Upper lobe of left lung (tissue), 6 donors: ENCODE results near the gene SLC1A5. TPM values are rescaled to one million over a fixed set of nuclear protein-coding genes. Genes with fewer than 3 reads are reported as not detected.

Experiments used
- ATAC-seq, 2 donors: fragments of 200-7000 bp; cut with Tn5 transposase; one replicate each; pipeline ENCODE4 v1.9.1; 2022; ENCODE audit warnings: mild to moderate bottlenecking in 2 of 2, moderate library complexity in 2 of 2; ENCODE audit not compliant: low FRiP score in 2 of 2
- DNase-seq, 2 donors: peaks; one replicate each; pipeline ENCODE4 v3.0.0-alpha.2; 2019 to 2020
- H3K27ac ChIP-seq, 4 donors: fragments of 200-600 bp; sonication (generic); one replicate each; pipeline ENCODE4 v1.5.1; 2016 to 2019
- H3K27me3 ChIP-seq, 4 donors: fragments of 200-600 bp; sonication (generic); one replicate each; pipeline ENCODE4 v1.5.1; 2017 to 2019
- H3K36me3 ChIP-seq, 4 donors: fragments of 200-600 bp; sonication (generic); one replicate each; pipeline ENCODE4 v1.5.1; 2016 to 2019
- H3K4me1 ChIP-seq, 4 donors: fragments of 200-600 bp; sonication (generic); one replicate each; pipeline ENCODE4 v1.5.1; 2018 to 2019
- H3K4me3 ChIP-seq, 4 donors: fragments of 200-600 bp; sonication (generic); one replicate each; pipeline ENCODE4 v1.5.1; 2017 to 2019; ENCODE audit warnings: mild to moderate bottlenecking in 2 of 4, moderate library complexity in 1 of 4
- H3K9me3 ChIP-seq, 4 donors: fragments of 200-600 bp; sonication (generic); one replicate each; pipeline ENCODE4 v1.5.1; 2018 to 2019
- EP300 ChIP-seq, 4 donors: sonication (generic); formaldehyde crosslinking; IDR thresholded peaks; one replicate each; pipeline ENCODE4 v1.5.1; 2017; ENCODE audit warnings: antibody characterized with exemption in 4 of 4, control low read depth in 2 of 4
- POLR2A ChIP-seq, 4 donors: fragments of 450-650 bp; IDR thresholded peaks; one replicate each; pipeline ENCODE4 v1.5.1; 2016 to 2017; ENCODE audit warnings: antibody characterized with exemption in 4 of 4, mild to moderate bottlenecking in 2 of 4
- POLR2AphosphoS5 ChIP-seq, 2 donors: sonication (generic); formaldehyde crosslinking; IDR thresholded peaks; one replicate each; pipeline ENCODE4 v1.5.1; 2017; ENCODE audit warnings: antibody characterized with exemption in 2 of 2
- WGBS, 2 donors: methylation state at CpG; one replicate each; pipeline ENCODE4 v1.1.5; 2017 to 2018; 5-methylcytosine and 5-hydroxymethylcytosine counted together
- total RNA-seq, 6 donors: library from RNA; depleted of rRNA in 4 of 6; stranded (reverse); fragments of >200 nt in 4 of 6; gene quantifications; one replicate each; pipeline versions ENCODE4 v1.1.0 to v1.2.1, GENCODE V29; 2016 to 2021
- TF ChIP-seq, protein P1 (sequence below), 6 experiments: fragments of 450-650 bp in 4 of 6; fragments of 200-600 bp in 2 of 6; sonication (generic) in 2 of 6; IDR thresholded peaks; one replicate each; pipeline ENCODE4 v1.5.1; 2016 to 2019; ENCODE audit warnings: antibody characterized with exemption in 6 of 6
- donor health status: DM: no; HTN: no; CAD: no; lungs with moderate emphysema.
- donor health status: DM: no; HTN: yes; CAD: no; lungs with severe emphysema.

The SLC1A5 gene
- total RNA-seq, 6 donors from 2014 or later = 52.4 to 147 (median 83.9) TPM

DNA sequence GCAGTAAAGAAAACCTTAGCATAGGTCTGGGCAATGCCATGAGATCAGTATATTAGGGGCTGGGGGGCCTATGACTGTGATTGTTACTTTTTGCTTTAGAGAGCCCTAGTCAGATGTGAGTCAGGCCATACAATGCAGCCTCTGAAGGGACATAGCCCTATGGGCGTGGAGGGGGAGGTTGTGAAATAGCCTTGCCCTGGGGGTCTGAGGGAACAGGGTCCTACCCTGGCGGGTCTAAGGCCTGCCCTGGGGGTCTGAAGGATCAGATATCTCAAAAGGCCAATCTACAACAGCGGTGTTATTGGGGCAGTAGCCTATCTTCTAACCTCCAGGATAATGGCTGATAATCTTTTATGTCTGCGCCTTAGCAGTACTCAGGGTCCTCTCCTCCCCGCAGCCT lies 13.8 kb upstream of the SLC1A5 start:
- Histone ChIP-seq H3K4me3 (no peak overlapping the region), H3K36me3 (no peaks in the 10 kb centered on the region), H3K27me3 (no peaks in the 10 kb centered on the region), H3K9me3 (no peaks in the 10 kb centered on the region), H3K4me1 (no peaks in the 10 kb centered on the region), H3K27ac (no peak overlapping the region)
- peak in 1 of 2 donors; percentile 41 for ATAC-seq
- WGBS, 2 donors = 93 to 100% methylated on average over 5 of the region's 5 CpGs
- no peak for DNase-seq
- TF ChIP-seq POLR2A (IDR thresholded peaks at IDR 0.05) (no peak), POLR2AphosphoS5 (IDR thresholded peaks at IDR 0.05) (no peak), EP300 (IDR thresholded peaks at IDR 0.05) (no peak)
- TF ChIP-seq, protein P1, sequence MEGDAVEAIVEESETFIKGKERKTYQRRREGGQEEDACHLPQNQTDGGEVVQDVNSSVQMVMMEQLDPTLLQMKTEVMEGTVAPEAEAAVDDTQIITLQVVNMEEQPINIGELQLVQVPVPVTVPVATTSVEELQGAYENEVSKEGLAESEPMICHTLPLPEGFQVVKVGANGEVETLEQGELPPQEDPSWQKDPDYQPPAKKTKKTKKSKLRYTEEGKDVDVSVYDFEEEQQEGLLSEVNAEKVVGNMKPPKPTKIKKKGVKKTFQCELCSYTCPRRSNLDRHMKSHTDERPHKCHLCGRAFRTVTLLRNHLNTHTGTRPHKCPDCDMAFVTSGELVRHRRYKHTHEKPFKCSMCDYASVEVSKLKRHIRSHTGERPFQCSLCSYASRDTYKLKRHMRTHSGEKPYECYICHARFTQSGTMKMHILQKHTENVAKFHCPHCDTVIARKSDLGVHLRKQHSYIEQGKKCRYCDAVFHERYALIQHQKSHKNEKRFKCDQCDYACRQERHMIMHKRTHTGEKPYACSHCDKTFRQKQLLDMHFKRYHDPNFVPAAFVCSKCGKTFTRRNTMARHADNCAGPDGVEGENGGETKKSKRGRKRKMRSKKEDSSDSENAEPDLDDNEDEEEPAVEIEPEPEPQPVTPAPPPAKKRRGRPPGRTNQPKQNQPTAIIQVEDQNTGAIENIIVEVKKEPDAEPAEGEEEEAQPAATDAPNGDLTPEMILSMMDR (IDR thresholded peaks at IDR 0.05) = no peak

DNA sequence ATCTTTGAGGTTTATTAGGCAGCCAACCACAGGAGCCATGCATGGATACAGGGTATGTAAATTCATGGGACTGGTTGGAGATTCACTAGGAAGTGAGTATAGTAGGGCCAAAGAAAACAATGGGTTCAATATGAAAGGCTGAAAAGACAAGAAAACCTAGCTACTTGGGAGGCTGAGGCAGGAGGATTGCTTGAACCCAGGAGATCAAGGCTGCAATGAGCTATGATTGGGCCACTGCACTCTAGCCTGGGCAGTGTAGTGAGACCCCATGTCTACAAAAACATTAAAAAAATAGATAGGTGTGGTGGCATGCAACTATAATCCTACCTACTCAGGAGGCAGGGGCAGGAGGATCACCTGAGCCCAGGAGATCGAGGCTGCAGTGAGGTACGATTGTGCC lies 10.3 kb upstream of the SLC1A5 start:
- ATAC-seq = no peak
- Histone ChIP-seq H3K36me3 (no peaks in the 10 kb centered on the region), H3K4me1 (peaks cover 3 to 6% (median 5%) of the 10 kb centered on the region in 4 donors), H3K27me3 (no peaks in the 10 kb centered on the region), H3K27ac (no peak overlapping the region), H3K4me3 (no peak overlapping the region), H3K9me3 (no peaks in the 10 kb centered on the region)
- DNase-seq = no peak
- 91 to 98% methylated on average over 2 of the region's 2 CpGs for WGBS, 2 donors
- TF ChIP-seq EP300 (IDR thresholded peaks at IDR 0.05) (no peak), POLR2A (IDR thresholded peaks at IDR 0.05) (no peak), POLR2AphosphoS5 (IDR thresholded peaks at IDR 0.05) (no peak)
- TF ChIP-seq, protein P1 (IDR thresholded peaks at IDR 0.05) = no peak

DNA sequence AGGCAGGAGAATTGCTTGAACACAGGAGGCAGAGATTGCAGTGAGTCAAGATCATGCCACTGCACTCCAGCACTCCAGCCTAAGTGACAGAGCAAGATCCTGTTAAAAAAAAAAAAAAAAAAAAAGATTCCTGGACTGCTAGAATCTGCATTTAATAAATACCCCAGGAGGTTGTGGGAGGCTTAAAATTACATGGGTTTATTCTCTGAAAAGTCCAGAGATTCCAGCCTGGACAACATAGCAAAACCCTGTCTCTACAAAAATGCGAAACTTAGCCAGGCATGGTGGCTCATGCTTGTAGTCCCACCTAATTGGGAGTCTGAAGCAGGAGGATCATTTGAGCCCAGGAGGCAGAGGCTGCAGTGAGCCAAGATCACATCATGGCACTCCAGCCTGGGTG lies 9.5 kb upstream of the SLC1A5 start:
- Histone ChIP-seq H3K9me3 (no peaks in the 10 kb centered on the region), H3K27ac (no peak overlapping the region), H3K36me3 (no peaks in the 10 kb centered on the region), H3K27me3 (no peaks in the 10 kb centered on the region), H3K4me3 (no peak overlapping the region), H3K4me1 (peaks cover 3 to 10% (median 7%) of the 10 kb centered on the region in 4 donors)
- WGBS, 2 donors = 92 to 93% methylated on average over 1 of the region's 1 CpG
- ATAC-seq = no peak
- DNase-seq = no peak
- TF ChIP-seq POLR2A (IDR thresholded peaks at IDR 0.05) (no peak), EP300 (IDR thresholded peaks at IDR 0.05) (no peak), POLR2AphosphoS5 (IDR thresholded peaks at IDR 0.05) (no peak)
- TF ChIP-seq, protein P1 (IDR thresholded peaks at IDR 0.05) = no peak

DNA sequence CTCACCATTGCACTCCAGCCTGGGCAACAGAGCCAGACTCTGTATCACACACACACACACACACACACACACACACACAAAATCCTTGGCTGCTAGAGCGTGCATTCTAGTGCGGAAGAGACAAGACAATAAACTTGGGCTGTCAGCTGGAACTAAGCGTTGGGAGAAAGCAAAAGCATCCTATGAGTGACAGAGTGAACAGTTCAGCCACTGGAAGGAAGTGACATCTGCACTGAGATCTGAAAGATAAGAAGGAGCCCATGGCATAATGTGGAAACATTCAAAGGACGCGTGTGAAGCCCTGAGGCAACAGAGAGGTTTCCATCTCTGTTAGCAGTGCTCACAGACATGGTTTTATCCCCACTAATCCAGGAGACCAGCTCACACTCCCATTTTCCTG lies 3.5 kb upstream of the SLC1A5 start:
- no peak overlapping the region for H3K4me3 ChIP-seq
- H3K9me3 ChIP-seq = no peaks in the 10 kb centered on the region
- DNase-seq (no peak), ATAC-seq (no peak)
- H3K27ac ChIP-seq = peak overlapping the region in 2 of 4 donors; percentile 26 to 32
- H3K36me3 ChIP-seq = no peaks in the 10 kb centered on the region
- TF ChIP-seq POLR2AphosphoS5 (IDR thresholded peaks at IDR 0.05) (peak in 1 of 2 donors; percentile 13), POLR2A (IDR thresholded peaks at IDR 0.05) (no peak)
- no peaks in the 10 kb centered on the region for H3K27me3 ChIP-seq
- WGBS, 2 donors = 37 to 41% methylated on average over 5 of the region's 5 CpGs
- H3K4me1 ChIP-seq = peaks cover 18 to 29% (median 22%) of the 10 kb centered on the region in 4 donors

DNA sequence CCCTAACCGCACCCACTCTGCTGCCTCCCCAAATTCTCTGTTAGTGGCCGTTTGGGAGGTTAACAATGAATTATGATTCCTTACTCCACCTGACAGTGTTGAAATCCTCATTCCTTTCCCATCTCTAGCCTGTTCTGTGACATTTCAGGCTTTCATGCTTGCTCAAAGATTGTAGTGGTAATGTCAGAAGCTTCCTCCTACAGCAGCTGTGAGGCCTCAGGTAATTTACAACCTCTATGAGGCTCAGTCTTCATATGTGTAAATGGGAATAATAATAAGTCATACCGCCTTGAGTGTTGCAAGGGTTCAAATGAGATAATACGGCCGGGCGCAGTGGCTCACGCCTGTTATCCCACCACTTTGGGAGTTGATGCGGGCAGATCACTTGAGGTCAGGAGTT lies 977 bp upstream of the SLC1A5 start:
- H3K36me3 ChIP-seq = peaks cover 0 to 6% (median 0%) of the 10 kb centered on the region in 4 donors
- peak overlapping the region in 1 of 4 donors; percentile 7 for H3K27ac ChIP-seq
- no peaks in the 10 kb centered on the region for H3K27me3 ChIP-seq
- H3K4me1 ChIP-seq = peaks cover 30 to 48% (median 38%) of the 10 kb centered on the region in 4 donors
- 89 to 92% methylated on average over 8 of the region's 8 CpGs for WGBS, 2 donors
- no peak overlapping the region for H3K4me3 ChIP-seq
- TF ChIP-seq EP300 (IDR thresholded peaks at IDR 0.05) = no peak
- no peak for TF ChIP-seq POLR2A (IDR thresholded peaks at IDR 0.05)
- no peak for TF ChIP-seq POLR2AphosphoS5 (IDR thresholded peaks at IDR 0.05)
- TF ChIP-seq, protein P1 (IDR thresholded peaks at IDR 0.05) = no peak
- no peaks in the 10 kb centered on the region for H3K9me3 ChIP-seq
- DNase-seq (no peak), ATAC-seq (no peak)
